Measurements from ENCODE around the gene PPM1L.

Gene PPM1L

DNA sequence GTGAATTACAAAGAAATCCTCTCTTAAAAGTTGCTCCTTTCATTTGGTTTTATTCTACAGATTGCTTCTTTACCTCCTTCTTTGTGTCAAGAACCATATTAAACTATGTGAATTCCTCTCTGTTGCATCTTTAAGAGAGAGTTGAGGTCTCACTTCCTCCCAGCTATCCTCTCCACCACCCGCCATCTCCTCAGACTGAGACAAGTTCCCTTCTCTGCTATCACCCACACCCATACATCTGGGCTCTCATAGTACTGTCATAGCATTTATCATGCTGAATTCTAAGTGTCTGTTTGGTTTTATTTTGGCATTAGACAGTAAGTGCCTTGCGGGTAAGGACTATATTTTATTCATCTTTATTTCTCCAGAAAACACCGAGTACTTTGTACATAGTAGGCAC, 294.9 kb downstream of the PPM1L start:
- TF ChIP-seq, protein P1, sequence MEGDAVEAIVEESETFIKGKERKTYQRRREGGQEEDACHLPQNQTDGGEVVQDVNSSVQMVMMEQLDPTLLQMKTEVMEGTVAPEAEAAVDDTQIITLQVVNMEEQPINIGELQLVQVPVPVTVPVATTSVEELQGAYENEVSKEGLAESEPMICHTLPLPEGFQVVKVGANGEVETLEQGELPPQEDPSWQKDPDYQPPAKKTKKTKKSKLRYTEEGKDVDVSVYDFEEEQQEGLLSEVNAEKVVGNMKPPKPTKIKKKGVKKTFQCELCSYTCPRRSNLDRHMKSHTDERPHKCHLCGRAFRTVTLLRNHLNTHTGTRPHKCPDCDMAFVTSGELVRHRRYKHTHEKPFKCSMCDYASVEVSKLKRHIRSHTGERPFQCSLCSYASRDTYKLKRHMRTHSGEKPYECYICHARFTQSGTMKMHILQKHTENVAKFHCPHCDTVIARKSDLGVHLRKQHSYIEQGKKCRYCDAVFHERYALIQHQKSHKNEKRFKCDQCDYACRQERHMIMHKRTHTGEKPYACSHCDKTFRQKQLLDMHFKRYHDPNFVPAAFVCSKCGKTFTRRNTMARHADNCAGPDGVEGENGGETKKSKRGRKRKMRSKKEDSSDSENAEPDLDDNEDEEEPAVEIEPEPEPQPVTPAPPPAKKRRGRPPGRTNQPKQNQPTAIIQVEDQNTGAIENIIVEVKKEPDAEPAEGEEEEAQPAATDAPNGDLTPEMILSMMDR (IDR thresholded peaks at IDR 0.05; ENCODE audit: low read depth, low read length) = no peak
- in situ Hi-C loops (cut with HindIII; ENCODE audit: low sequenced_read_pairs) = no loop called here
- no peak overlapping the region for H3K4me3 ChIP-seq (ENCODE audit: low read depth, low read length)
- DNase-seq (ENCODE audit: low read depth, low spot score) = no peak

DNA sequence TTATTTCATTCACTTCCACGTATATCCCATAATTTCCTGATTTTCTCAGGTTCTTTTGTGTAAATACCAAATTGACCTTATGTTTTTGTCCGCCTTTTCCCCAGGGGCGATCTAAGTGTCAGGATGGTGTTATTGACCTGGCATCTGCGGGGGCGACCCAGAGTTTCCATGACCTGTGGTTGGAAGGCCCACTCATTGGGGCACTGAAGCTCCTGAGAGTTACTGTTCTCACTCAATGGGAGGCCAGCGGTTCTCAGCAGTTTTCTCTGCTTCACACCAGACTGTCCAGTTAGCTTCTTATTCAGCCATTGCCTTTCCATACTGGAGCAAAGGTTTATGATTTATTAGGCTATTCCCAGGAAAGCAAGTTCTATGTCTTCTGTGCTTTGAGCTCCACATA, 295.8 kb downstream of the PPM1L start:
- H3K4me3 ChIP-seq (ENCODE audit: low read depth, low read length) = no peak overlapping the region
- TF ChIP-seq, protein P1 (IDR thresholded peaks at IDR 0.05; ENCODE audit: low read depth, low read length) = no peak
- in situ Hi-C loops (cut with HindIII; ENCODE audit: low sequenced_read_pairs) = no loop called here
- no peak for DNase-seq (ENCODE audit: low read depth, low spot score)

DNA sequence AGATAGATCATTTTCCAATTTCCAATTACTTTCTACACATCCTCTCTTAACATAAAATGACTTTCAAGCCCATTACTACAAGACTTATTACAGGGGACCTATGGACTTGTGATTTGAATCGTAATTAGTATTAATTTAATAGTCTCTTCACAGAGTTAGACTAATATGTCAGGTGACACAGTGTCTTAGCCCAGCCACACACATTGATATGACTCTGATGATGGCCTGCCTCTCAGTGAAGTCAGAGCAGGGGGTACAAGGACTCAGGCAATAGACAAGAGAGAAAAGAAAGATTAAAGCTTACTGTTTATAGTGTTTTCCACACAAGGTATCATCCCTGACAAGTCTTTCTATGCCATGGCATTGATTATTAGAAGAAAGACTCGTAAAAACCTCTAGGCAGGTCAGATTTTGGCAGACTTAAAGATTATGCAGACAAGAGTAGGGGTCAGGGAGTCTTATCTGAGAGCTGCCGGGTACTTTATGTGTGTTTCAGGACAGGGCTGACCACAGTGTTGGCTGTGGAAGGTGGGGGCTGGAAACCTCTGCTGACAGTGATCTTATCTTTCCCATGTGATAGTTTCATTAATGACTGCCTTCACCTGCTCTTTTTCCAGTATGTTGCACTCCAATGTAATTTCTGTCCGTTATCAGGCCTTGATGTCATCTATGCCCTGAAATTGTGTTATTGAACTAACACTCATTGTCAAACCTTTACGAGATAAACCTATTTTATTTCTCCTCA, 299.0 kb downstream of the PPM1L start:
- in situ Hi-C loops (cut with HindIII; ENCODE audit: low sequenced_read_pairs) = no loop called here
- no peak for DNase-seq (ENCODE audit: low read depth, low spot score)
- H3K4me3 ChIP-seq (ENCODE audit: low read depth, low read length) = no peak overlapping the region
- TF ChIP-seq, protein P1 (IDR thresholded peaks at IDR 0.05; ENCODE audit: low read depth, low read length) = no peak

DNA sequence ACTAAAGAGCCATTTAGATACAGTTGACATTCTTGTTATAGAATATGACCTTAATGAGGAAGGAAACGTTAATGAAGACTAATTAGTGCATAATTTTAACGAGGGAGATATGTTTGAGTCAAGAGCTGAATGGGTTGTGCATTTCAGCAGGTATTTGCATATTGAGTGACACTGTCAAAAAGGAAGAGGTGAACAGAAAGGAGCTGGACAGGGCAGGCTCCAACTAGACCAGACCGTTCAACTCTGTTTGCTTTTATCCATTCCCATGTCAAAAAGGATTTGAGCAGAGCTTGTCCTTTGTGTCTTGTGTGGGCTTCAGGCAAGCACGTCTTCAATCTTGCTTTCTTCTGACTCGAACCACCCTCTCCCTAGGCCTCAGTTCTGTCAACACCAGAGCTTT, 308.4 kb downstream of the PPM1L start:
- in situ Hi-C loops (cut with HindIII; ENCODE audit: low sequenced_read_pairs) = no loop called here
- DNase-seq (ENCODE audit: low read depth, low spot score) = no peak
- TF ChIP-seq, protein P1 (IDR thresholded peaks at IDR 0.05; ENCODE audit: low read depth, low read length) = no peak
- no peak overlapping the region for H3K4me3 ChIP-seq (ENCODE audit: low read depth, low read length)

DNA sequence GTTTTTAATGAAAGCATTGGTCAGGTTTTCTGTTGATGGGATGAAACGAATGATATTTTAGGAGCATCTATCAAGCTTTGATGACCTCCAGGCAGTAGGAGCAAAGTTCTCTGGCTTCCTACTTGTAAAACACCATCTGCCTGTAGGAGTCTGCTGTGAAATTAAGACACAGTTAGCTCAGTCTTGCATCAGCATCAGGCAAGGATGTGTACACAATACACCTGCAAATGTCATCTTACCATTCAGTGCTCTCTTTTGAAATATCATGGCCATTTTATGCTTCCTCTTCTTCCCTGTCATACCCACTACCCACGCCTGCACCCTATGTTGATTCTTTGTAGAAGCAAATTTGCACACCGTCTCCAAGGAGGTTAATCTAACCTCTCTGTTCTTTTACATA, 310.9 kb downstream of the PPM1L start:
- DNase-seq (ENCODE audit: low read depth, low spot score) = no peak
- in situ Hi-C loops (cut with HindIII; ENCODE audit: low sequenced_read_pairs) = no loop called here

DNA sequence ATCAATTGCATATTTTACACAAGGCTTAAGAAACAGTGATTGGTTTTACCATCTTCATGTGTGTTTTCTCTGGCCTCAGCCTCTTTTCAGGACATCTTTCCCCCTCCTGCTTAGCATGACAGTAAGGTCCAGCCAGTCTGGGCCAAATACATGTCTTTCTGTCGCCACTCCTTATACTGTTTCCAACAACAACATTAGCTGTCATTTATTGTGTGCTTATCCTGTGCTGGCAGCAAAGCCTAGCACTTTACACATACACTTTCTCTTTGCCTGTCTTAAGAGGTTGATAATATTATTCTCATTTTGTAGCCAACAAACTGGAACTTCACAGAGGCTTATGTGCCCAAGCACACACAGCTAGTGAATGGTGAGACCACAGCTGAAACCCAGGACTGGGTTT, 311.3 kb downstream of the PPM1L start:
- TF ChIP-seq, protein P1 (IDR thresholded peaks at IDR 0.05; ENCODE audit: low read depth, low read length) = no peak
- no peak overlapping the region for H3K4me3 ChIP-seq (ENCODE audit: low read depth, low read length)
- no peak for DNase-seq (ENCODE audit: low read depth, low spot score)
- in situ Hi-C loops (cut with HindIII; ENCODE audit: low sequenced_read_pairs) = no loop called here

More for the DNA sequence above, 310.9 kb downstream of the PPM1L start:
- TF ChIP-seq, protein P1 (IDR thresholded peaks at IDR 0.05; ENCODE audit: low read depth, low read length) = no peak
- no peak overlapping the region for H3K4me3 ChIP-seq (ENCODE audit: low read depth, low read length)
